DMS114 treated with DMSO at 0.1 percent for 48 hours (cell line): Measurements from ENCODE around the gene FEM1C.
"Not testable (repeated sequence)": the region's sequence is repeated elsewhere in the genome, so short reads cannot be mapped to it uniquely, and the experiment has no call there.

Experiments used
- DNase-seq: peaks from one replicate; lab custom pipeline; 2025; ENCODE audit not compliant: unreplicated experiment; lab: John Stamatoyannopoulos, UW

Gene FEM1C

GRCh38 chr5:115479166-115479873 lies 65.3 kb downstream of the FEM1C start:
- DNase-seq = not testable (repeated sequence)

GRCh38 chr5:115478281-115478680 lies 66.3 kb downstream of the FEM1C start:
- no peak for DNase-seq

- DNase-seq = no peak
Observed at GRCh38 chr5:115477581-115477980, 67.0 kb downstream of the FEM1C start.

- no peak for DNase-seq
Observed at GRCh38 chr5:115475788-115476187, 68.8 kb downstream of the FEM1C start.

GRCh38 chr5:115472271-115473025 lies 72.1 kb downstream of the FEM1C start:
- no peak for DNase-seq

- DNase-seq = no peak
Observed at GRCh38 chr5:115471345-115472063, 73.1 kb downstream of the FEM1C start.

GRCh38 chr5:115470921-115471320 lies 73.7 kb downstream of the FEM1C start:
- no peak for DNase-seq
